Renal cortex interstitium (tissue), 11 donors: ENCODE data around the gene FSCN2. TPM values are rescaled to one million over a fixed set of nuclear protein-coding genes. Genes with fewer than 3 reads are reported as not detected.
A peak's percentile ranks its signal among the peaks of the same experiment; 100 is the strongest.
"Not testable (repeated sequence)": the region's sequence is repeated elsewhere in the genome, so short reads cannot be mapped to it uniquely, and the experiment has no call there.

ENCODE experiments used
- DNase-seq, 11 donors: peaks; one replicate each; pipeline ENCODE4 v3.0.0-alpha.2; 2013; ENCODE audit warnings: low read depth in 9 of 11, low spot score in 4 of 11; ENCODE audit errors: extremely low read depth in 1 of 11
- polyA plus RNA-seq, 3 donors: library from polyadenylated mRNA; unstranded; fragments of 120-200 nt; gene quantifications; one replicate each; pipeline ENCODE4 v1.2.1, GENCODE V29; 2013; ENCODE audit not compliant: insufficient read length in 3 of 3

Gene FSCN2
- polyA plus RNA-seq, 3 donors: 1.2 to 2.4 (median 1.6) TPM

DNA sequence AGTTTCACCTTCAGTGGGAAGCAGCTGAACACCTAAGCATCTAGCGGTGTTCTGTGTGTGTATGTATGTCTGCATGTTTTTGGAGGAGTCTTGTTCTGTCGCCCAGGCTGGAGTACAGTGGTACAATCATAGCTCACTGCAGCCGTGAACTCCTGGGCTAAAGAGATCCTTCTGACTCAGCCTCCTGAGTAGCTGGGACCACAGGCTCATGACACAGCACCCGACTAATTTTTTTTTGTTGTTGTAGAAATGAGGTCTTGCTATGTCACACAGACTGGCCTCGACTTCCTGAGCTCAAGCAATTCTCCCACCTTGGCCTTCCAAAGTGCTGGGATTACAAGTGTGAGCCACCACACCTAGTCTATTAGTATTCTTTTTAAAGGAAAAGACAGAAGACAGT lies 54.2 kb downstream of the FSCN2 start:
- no peak for DNase-seq

DNA sequence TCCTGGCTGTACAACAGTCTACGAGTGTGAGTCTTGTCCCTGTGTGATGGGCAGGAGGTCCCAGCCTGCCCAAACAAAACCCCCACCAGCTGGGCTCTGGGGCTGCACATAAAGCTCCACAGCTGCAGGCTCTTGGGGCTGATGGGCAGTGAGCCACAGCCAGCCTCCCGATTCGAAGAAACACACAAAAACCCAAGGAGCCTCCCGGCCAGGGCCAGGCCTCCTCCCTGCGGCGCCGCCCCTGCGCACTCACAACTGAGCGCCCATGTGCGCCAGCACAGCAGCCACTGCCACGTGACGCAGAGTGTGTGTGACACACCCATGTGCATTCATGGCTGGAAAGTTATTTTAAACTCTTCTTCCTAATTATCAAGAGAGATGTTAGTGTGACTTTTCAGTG lies 54.6 kb downstream of the FSCN2 start:
- DNase-seq: no peak

DNA sequence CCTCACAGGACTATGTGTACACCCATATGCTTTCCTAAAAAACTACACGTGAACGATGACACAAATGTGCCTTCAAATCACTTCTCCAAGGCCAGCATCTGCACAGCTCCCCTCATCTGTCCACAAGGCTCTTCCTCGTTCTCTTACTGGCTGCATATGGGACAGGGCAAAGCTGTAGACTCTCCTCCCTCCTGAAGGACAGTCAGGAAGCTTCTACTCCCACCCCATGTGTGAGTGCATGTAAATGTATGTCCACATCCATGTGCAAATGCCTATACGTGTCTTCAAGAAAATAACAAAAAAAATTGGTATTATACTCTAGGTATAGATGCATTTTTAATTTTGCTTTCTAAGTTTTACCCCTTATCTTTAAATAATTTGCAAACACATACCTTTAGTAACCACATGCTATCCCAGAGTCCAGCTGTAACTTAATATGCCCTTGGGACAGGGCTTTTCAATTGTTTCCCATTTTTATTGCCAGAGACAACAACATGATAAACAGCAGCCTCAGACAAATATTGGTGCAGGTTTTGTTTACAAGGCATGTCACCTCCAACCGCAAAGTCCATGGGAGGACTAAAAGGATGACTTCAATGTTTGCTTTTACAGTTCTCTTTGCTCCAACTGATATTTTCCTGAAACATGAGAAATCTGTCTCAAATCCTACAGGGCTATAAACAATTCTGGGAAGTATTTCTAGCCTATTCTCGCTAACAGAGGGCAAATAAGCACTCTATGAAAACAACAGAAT lies 55.6 kb downstream of the FSCN2 start:
- DNase-seq: peak in 4 of 11 donors; percentile 31 to 46 (median 32)

DNA sequence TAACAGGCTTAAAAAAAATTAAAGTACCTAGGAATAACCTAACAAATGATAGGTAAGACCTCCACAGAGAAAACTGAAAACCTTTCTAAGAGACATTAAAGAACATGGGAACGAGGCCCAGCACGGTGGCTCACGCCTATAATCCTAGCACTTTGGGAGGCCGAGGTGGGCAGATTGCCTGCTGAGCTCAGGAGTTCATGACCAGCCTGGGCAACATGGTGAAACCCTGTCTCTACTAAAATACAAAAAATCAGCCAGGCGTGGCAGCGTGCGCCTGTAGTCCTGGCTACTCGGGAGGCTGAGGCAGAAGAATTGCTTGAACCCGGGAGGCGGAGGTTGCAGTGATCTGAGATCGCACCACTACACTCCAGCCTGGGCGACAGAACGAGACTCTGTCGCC lies 56.6 kb downstream of the FSCN2 start:
- not testable (repeated sequence) for DNase-seq

DNA sequence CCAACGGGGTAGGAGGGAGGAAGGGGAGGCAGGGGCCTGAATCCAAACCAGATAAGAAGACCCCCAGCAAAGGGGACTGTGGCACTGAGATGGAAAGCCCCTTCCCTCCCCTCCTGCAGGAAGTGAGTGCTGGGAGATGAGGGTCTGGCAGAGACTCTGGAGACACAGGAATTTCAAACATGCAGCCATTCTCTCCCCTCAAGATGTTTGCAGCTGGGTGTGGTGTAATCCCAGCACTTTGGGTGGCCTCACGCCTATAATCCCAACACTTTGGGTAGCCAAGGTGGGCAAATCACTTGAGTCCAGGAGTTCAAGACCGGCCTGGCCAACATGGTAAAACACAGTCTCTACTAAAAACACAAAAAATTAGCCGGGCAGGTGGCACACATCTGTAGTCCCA lies 57.9 kb downstream of the FSCN2 start:
- no peak for DNase-seq

Other genes starting within 250 kb of the FSCN2 start
- gene SLC38A10, start 233.1 kb upstream of the FSCN2 start, polyA plus RNA-seq: 10 to 100 TPM; 53.7 to 86.1 (median 67.0) TPM
- 10 to 100 TPM; 15.9 to 29.7 (median 29.3) TPM for gene BAHCC1, start 132.9 kb upstream of the FSCN2 start, polyA plus RNA-seq
- 1,000 to 10,000 TPM; 2,933 to 3,390 (median 3,165) TPM for gene ACTG1, start 15.6 kb upstream of the FSCN2 start, polyA plus RNA-seq
- 10 to 100 TPM; 16.5 to 34.0 (median 27.0) TPM for gene FAAP100, start 24.0 kb downstream of the FSCN2 start, polyA plus RNA-seq
- gene NPLOC4, start 108.7 kb downstream of the FSCN2 start, polyA plus RNA-seq: 10 to 100 TPM; 53.8 to 73.2 (median 54.3) TPM
- gene TSPAN10, start 108.8 kb downstream of the FSCN2 start, polyA plus RNA-seq: 1 to 10 TPM; 1.5 to 6.6 (median 3.9) TPM
- gene PDE6G, start 128.2 kb downstream of the FSCN2 start, polyA plus RNA-seq: 10 to 100 TPM; 10.0 to 12.1 (median 10.2) TPM
- gene OXLD1, start 138.2 kb downstream of the FSCN2 start, polyA plus RNA-seq: 10 to 100 TPM; 12.5 to 22.3 (median 17.8) TPM
- 10 to 100 TPM; 10.8 to 17.7 (median 14.8) TPM for gene CCDC137, start 138.4 kb downstream of the FSCN2 start, polyA plus RNA-seq
- gene ARL16, start 155.4 kb downstream of the FSCN2 start, polyA plus RNA-seq: 10 to 100 TPM; 46.4 to 53.3 (median 50.0) TPM
- gene HGS, start 155.6 kb downstream of the FSCN2 start, polyA plus RNA-seq: 100 to 1,000 TPM in 2 of 3 donors, 10 to 100 TPM in 1; 87.7 to 111 (median 107) TPM
- gene MRPL12, start 175.0 kb downstream of the FSCN2 start, polyA plus RNA-seq: 10 to 100 TPM; 40.1 to 60.5 (median 45.7) TPM
- 10 to 100 TPM; 11.5 to 19.3 (median 18.9) TPM for gene SLC25A10, start 183.9 kb downstream of the FSCN2 start, polyA plus RNA-seq